ENCODE results near the gene ADGRF5.

- no peak for TF ChIP-seq CTCF (IDR thresholded peaks at IDR 0.05; ENCODE audit: low read length)
- TF ChIP-seq EZH2 (optimal IDR thresholded peaks at IDR 0.05; ENCODE audit: low read depth, low read length): no peak
- TF ChIP-seq EZH2phosphoT487 (IDR thresholded peaks at IDR 0.05; ENCODE audit: low read length): no peak
Measured at GRCh38 chr6:46894433-46894832, 27.3 kb downstream of the ADGRF5 start.

Data from MM.1S (cell line).